ENCODE results near the gene ADAMTS20. TPM values are rescaled to one million over a fixed set of nuclear protein-coding genes. Genes with fewer than 3 reads are reported as not detected.

Gene ADAMTS20
- total RNA-seq, 1 experiment from 2014 or later: not detected

DNA sequence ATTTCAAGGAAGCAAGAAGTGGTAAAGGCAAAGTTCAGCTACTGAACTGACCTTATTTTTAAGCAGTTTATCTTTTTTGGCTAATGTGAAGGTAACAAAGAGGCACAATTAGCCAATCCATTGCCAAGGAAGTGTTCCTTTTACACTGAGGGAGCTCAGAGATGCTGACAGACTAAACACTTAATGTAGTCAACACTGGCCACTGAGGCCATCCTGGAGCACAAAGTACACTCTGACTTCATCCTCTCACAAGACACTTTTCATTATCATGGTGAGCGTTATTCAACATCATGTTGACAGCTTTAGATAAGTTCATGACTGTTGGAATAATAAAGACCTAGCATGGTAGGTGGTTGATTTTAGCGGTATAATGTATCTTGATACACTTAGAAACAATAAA lies 89.9 kb downstream of the ADAMTS20 start:
- ATAC-seq (no peak), DNase-seq (ENCODE audit: low read depth, low spot score) (no peak)
- Histone ChIP-seq H3K27me3 (ENCODE audit: control insufficient read depth, insufficient read depth, low read length) (peaks cover 2% of the 10 kb centered on the region; the same call in 1 of the 2 replicates), H3K36me3 (ENCODE audit: control insufficient read depth, insufficient read depth, low read length) (no peaks in the 10 kb centered on the region), H3K4me3 (ENCODE audit: low read depth in 2 of 2, low read length in 2 of 2) (no peak overlapping the region), H3K4me1 (ENCODE audit: control insufficient read depth, insufficient read depth, low read length) (no peaks in the 10 kb centered on the region), H3K9me3 (ENCODE audit: control insufficient read depth, insufficient read depth, low read depth, low read length) (no peaks in the 10 kb centered on the region), H3K27ac (ENCODE audit: low read length) (no peak overlapping the region)
- intact Hi-C loops (cut with micrococcal nuclease; ENCODE audit: unreplicated experiment): no loop called here
- in situ Hi-C loops (cut with HindIII; ENCODE audit: low pct_unique_long_range_greater_than_20kb, low sequenced_read_pairs): no loop called here
- no peak for TF ChIP-seq TCF7L2 (IDR thresholded peaks at IDR 0.05; ENCODE audit: low read depth, low read length)
- TF ChIP-seq, protein P1, sequence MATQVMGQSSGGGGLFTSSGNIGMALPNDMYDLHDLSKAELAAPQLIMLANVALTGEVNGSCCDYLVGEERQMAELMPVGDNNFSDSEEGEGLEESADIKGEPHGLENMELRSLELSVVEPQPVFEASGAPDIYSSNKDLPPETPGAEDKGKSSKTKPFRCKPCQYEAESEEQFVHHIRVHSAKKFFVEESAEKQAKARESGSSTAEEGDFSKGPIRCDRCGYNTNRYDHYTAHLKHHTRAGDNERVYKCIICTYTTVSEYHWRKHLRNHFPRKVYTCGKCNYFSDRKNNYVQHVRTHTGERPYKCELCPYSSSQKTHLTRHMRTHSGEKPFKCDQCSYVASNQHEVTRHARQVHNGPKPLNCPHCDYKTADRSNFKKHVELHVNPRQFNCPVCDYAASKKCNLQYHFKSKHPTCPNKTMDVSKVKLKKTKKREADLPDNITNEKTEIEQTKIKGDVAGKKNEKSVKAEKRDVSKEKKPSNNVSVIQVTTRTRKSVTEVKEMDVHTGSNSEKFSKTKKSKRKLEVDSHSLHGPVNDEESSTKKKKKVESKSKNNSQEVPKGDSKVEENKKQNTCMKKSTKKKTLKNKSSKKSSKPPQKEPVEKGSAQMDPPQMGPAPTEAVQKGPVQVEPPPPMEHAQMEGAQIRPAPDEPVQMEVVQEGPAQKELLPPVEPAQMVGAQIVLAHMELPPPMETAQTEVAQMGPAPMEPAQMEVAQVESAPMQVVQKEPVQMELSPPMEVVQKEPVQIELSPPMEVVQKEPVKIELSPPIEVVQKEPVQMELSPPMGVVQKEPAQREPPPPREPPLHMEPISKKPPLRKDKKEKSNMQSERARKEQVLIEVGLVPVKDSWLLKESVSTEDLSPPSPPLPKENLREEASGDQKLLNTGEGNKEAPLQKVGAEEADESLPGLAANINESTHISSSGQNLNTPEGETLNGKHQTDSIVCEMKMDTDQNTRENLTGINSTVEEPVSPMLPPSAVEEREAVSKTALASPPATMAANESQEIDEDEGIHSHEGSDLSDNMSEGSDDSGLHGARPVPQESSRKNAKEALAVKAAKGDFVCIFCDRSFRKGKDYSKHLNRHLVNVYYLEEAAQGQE (IDR thresholded peaks at IDR 0.05; ENCODE audit: insufficient read depth in 1 of 2, low read depth in 2 of 2, low read length in 1 of 2): no peak
- TF ChIP-seq POLR2AphosphoS5 (IDR thresholded peaks at IDR 0.05; ENCODE audit: low read depth, low read length): no peak
- no peak for TF ChIP-seq SIN3A (IDR thresholded peaks at IDR 0.05; ENCODE audit: borderline replicate concordance, insufficient read depth, low read depth, low read length)
- TF ChIP-seq, protein P2, sequence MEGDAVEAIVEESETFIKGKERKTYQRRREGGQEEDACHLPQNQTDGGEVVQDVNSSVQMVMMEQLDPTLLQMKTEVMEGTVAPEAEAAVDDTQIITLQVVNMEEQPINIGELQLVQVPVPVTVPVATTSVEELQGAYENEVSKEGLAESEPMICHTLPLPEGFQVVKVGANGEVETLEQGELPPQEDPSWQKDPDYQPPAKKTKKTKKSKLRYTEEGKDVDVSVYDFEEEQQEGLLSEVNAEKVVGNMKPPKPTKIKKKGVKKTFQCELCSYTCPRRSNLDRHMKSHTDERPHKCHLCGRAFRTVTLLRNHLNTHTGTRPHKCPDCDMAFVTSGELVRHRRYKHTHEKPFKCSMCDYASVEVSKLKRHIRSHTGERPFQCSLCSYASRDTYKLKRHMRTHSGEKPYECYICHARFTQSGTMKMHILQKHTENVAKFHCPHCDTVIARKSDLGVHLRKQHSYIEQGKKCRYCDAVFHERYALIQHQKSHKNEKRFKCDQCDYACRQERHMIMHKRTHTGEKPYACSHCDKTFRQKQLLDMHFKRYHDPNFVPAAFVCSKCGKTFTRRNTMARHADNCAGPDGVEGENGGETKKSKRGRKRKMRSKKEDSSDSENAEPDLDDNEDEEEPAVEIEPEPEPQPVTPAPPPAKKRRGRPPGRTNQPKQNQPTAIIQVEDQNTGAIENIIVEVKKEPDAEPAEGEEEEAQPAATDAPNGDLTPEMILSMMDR (IDR thresholded peaks at IDR 0.05): no peak
- BruUV-seq (replicated peaks): no TSS peak
- ChIA-PET CTCF (no interaction called here), POLR2A (no interaction called here)

DNA sequence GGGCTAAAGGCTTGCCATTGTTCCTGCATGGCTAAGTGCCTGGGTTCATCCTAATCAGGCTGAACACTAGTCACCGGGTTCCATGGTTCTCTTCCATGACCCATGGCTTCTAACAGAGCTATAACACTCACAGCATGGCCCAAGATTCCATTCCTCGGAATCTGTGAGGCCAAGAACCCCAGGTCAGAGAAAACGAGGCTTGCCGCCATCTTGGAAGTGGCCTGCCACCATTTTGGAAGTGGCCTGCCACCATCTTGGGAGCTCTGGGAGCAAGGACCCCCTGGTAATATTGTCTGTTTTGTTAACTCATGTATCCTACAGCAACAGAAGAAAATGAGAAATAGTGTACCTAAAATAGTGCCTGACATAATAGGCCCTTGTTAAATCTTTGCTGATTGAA lies 92.7 kb downstream of the ADAMTS20 start:
- BruUV-seq (replicated peaks): no TSS peak

More for the DNA sequence above, 92.7 kb downstream of the ADAMTS20 start:
- in situ Hi-C loops (cut with HindIII; ENCODE audit: low pct_unique_long_range_greater_than_20kb, low sequenced_read_pairs) (no loop called here), intact Hi-C loops (cut with micrococcal nuclease; ENCODE audit: unreplicated experiment) (no loop called here)
- Histone ChIP-seq H3K27me3 (ENCODE audit: control insufficient read depth, insufficient read depth, low read length) (peaks cover 2% of the 10 kb centered on the region; the same call in 1 of the 2 replicates), H3K36me3 (ENCODE audit: control insufficient read depth, insufficient read depth, low read length) (no peaks in the 10 kb centered on the region), H3K27ac (ENCODE audit: low read length) (no peak overlapping the region), H3K4me1 (ENCODE audit: control insufficient read depth, insufficient read depth, low read length) (no peaks in the 10 kb centered on the region), H3K4me3 (ENCODE audit: low read depth in 2 of 2, low read length in 2 of 2) (no peak overlapping the region), H3K9me3 (ENCODE audit: control insufficient read depth, insufficient read depth, low read depth, low read length) (peaks cover 6% of the 10 kb centered on the region)
- ATAC-seq (no peak), DNase-seq (ENCODE audit: low read depth, low spot score) (no peak)
- CTCF ChIA-PET: no interaction called here
- POLR2A ChIA-PET: no interaction called here
- TF ChIP-seq, protein P1 (IDR thresholded peaks at IDR 0.05; ENCODE audit: insufficient read depth in 1 of 2, low read depth in 2 of 2, low read length in 1 of 2): no peak
- TF ChIP-seq, protein P2 (IDR thresholded peaks at IDR 0.05): no peak
- no peak for TF ChIP-seq SIN3A (IDR thresholded peaks at IDR 0.05; ENCODE audit: borderline replicate concordance, insufficient read depth, low read depth, low read length)
